ENCODE data around the gene FAF1. TPM values are rescaled to one million over a fixed set of nuclear protein-coding genes. Genes with fewer than 3 reads are reported as not detected.

Gene FAF1
- total RNA-seq, 1 donor from 2014 or later = 59.7 TPM

- Mint-ChIP-seq H3K27me3 (ENCODE audit: low read depth) (peaks cover 78% of the 10 kb centered on the region), H3K27ac (peak within 1 kb of the TSS; percentile 65), H3K36me3 (ENCODE audit: low read depth) (no peaks in the 10 kb centered on the region), H3K4me3 (ENCODE audit: low read depth) (peak within 1 kb of the TSS; percentile 68), H3K4me1 (ENCODE audit: low read depth) (peaks cover 26% of the 10 kb centered on the region), H3K9me3 (no peaks in the 10 kb centered on the region)
- intact Hi-C loops (cut with micrococcal nuclease) = loop anchor here (5.0 kb wide), 1 partner anchor 184 kb away; no protein-coding TSS in a partner anchor
- no peak for DNase-seq (ENCODE audit: low spot score)
Measured at GRCh38 chr1:50422946-50423669, 537.0 kb downstream of the FAF1 start, which contains the start of gene DMRTA2. TSS of gene DMRTA2 (minus strand) at chr1:50423443. CDS start at chr1:50421536, 1,907 bp downstream.

- H3K4me1 Mint-ChIP-seq (ENCODE audit: low read depth) = peaks cover 26% of the 10 kb centered on the region
- H3K27ac Mint-ChIP-seq = no peak overlapping the region
- peaks cover 78% of the 10 kb centered on the region for H3K27me3 Mint-ChIP-seq (ENCODE audit: low read depth)
- no peak overlapping the region for H3K4me3 Mint-ChIP-seq (ENCODE audit: low read depth)
- no peak for DNase-seq (ENCODE audit: low spot score)
- intact Hi-C loops (cut with micrococcal nuclease) = loop anchor here (5.0 kb wide), 1 partner anchor 185 kb away; no protein-coding TSS in a partner anchor
- H3K36me3 Mint-ChIP-seq (ENCODE audit: low read depth) = no peaks in the 10 kb centered on the region
- H3K9me3 Mint-ChIP-seq = no peaks in the 10 kb centered on the region
Measured at GRCh38 chr1:50422675-50422945, 537.5 kb downstream of the FAF1 start.

GRCh38 chr1:50421768-50422674 lies 538.0 kb downstream of the FAF1 start:
- DNase-seq (ENCODE audit: low spot score) = no peak
- Mint-ChIP-seq H3K36me3 (ENCODE audit: low read depth) (no peaks in the 10 kb centered on the region), H3K27me3 (ENCODE audit: low read depth) (peaks cover 76% of the 10 kb centered on the region), H3K27ac (peak overlapping the region; percentile 65), H3K4me1 (ENCODE audit: low read depth) (peaks cover 23% of the 10 kb centered on the region), H3K4me3 (ENCODE audit: low read depth) (no peak overlapping the region), H3K9me3 (no peaks in the 10 kb centered on the region)
- intact Hi-C loops (cut with micrococcal nuclease) = loop anchor here (5.0 kb wide), 1 partner anchor 185 kb away; no protein-coding TSS in a partner anchor

GRCh38 chr1:50421366-50421748 lies 538.7 kb downstream of the FAF1 start:
- no peak for DNase-seq (ENCODE audit: low spot score)
- H3K9me3 Mint-ChIP-seq = no peaks in the 10 kb centered on the region
- no peak overlapping the region for H3K4me3 Mint-ChIP-seq (ENCODE audit: low read depth)
- intact Hi-C loops (cut with micrococcal nuclease) = loop anchor here (5.0 kb wide), 1 partner anchor 186 kb away; no protein-coding TSS in a partner anchor
- H3K27me3 Mint-ChIP-seq (ENCODE audit: low read depth) = peaks cover 79% of the 10 kb centered on the region
- H3K27ac Mint-ChIP-seq = no peak overlapping the region
- H3K36me3 Mint-ChIP-seq (ENCODE audit: low read depth) = no peaks in the 10 kb centered on the region
- H3K4me1 Mint-ChIP-seq (ENCODE audit: low read depth) = peaks cover 23% of the 10 kb centered on the region

GRCh38 chr1:50420689-50421365 lies 539.2 kb downstream of the FAF1 start:
- no peaks in the 10 kb centered on the region for H3K36me3 Mint-ChIP-seq (ENCODE audit: low read depth)
- peak overlapping the region; percentile 60 for H3K27ac Mint-ChIP-seq
- peaks cover 79% of the 10 kb centered on the region for H3K27me3 Mint-ChIP-seq (ENCODE audit: low read depth)
- no peak for DNase-seq (ENCODE audit: low spot score)
- intact Hi-C loops (cut with micrococcal nuclease) = loop anchor here (5.0 kb wide), 1 partner anchor 186 kb away; no protein-coding TSS in a partner anchor
- peaks cover 23% of the 10 kb centered on the region for H3K4me1 Mint-ChIP-seq (ENCODE audit: low read depth)
- no peaks in the 10 kb centered on the region for H3K9me3 Mint-ChIP-seq
- H3K4me3 Mint-ChIP-seq (ENCODE audit: low read depth) = no peak overlapping the region

GRCh38 chr1:50419907-50420677 lies 540.0 kb downstream of the FAF1 start:
- H3K9me3 Mint-ChIP-seq = no peaks in the 10 kb centered on the region
- DNase-seq (ENCODE audit: low spot score) = no peak
- intact Hi-C loops (cut with micrococcal nuclease) = loop anchor here (5.0 kb wide), 2 partner anchors 53 to 187 kb away; no protein-coding TSS in a partner anchor
- H3K27ac Mint-ChIP-seq = peak overlapping the region; percentile 60
- H3K36me3 Mint-ChIP-seq (ENCODE audit: low read depth) = no peaks in the 10 kb centered on the region
- H3K27me3 Mint-ChIP-seq (ENCODE audit: low read depth) = peaks cover 77% of the 10 kb centered on the region
- H3K4me1 Mint-ChIP-seq (ENCODE audit: low read depth) = peaks cover 23% of the 10 kb centered on the region
- no peak overlapping the region for H3K4me3 Mint-ChIP-seq (ENCODE audit: low read depth)

- H3K4me3 Mint-ChIP-seq (ENCODE audit: low read depth) = no peak overlapping the region
- peaks cover 77% of the 10 kb centered on the region for H3K27me3 Mint-ChIP-seq (ENCODE audit: low read depth)
- H3K4me1 Mint-ChIP-seq (ENCODE audit: low read depth) = peaks cover 18% of the 10 kb centered on the region
- intact Hi-C loops (cut with micrococcal nuclease) = loop anchor here (5.0 kb wide), 1 partner anchor 52 kb away; no protein-coding TSS in a partner anchor
- no peaks in the 10 kb centered on the region for H3K9me3 Mint-ChIP-seq
- no peaks in the 10 kb centered on the region for H3K36me3 Mint-ChIP-seq (ENCODE audit: low read depth)
- no peak overlapping the region for H3K27ac Mint-ChIP-seq
- no peak for DNase-seq (ENCODE audit: low spot score)
Measured at GRCh38 chr1:50419192-50419906, 540.7 kb downstream of the FAF1 start.

- no peaks in the 10 kb centered on the region for H3K36me3 Mint-ChIP-seq (ENCODE audit: low read depth)
- DNase-seq (ENCODE audit: low spot score) = no peak
- no peak overlapping the region for H3K4me3 Mint-ChIP-seq (ENCODE audit: low read depth)
- H3K4me1 Mint-ChIP-seq (ENCODE audit: low read depth) = peaks cover 15% of the 10 kb centered on the region
- intact Hi-C loops (cut with micrococcal nuclease) = loop anchor here (5.0 kb wide), 1 partner anchor 51 kb away; no protein-coding TSS in a partner anchor
- no peak overlapping the region for H3K27ac Mint-ChIP-seq
- peaks cover 77% of the 10 kb centered on the region for H3K27me3 Mint-ChIP-seq (ENCODE audit: low read depth)
- H3K9me3 Mint-ChIP-seq = no peaks in the 10 kb centered on the region
Measured at GRCh38 chr1:50418600-50419109, 541.4 kb downstream of the FAF1 start.

GRCh38 chr1:50417946-50418599 lies 542.0 kb downstream of the FAF1 start:
- H3K36me3 Mint-ChIP-seq (ENCODE audit: low read depth) = no peaks in the 10 kb centered on the region
- DNase-seq (ENCODE audit: low spot score) = no peak
- H3K27me3 Mint-ChIP-seq (ENCODE audit: low read depth) = peaks cover 76% of the 10 kb centered on the region
- H3K9me3 Mint-ChIP-seq = no peaks in the 10 kb centered on the region
- intact Hi-C loops (cut with micrococcal nuclease) = loop anchor here (1.0 to 5.0 kb wide), 2 partner anchors 9 to 51 kb away; no protein-coding TSS in a partner anchor
- peaks cover 13% of the 10 kb centered on the region for H3K4me1 Mint-ChIP-seq (ENCODE audit: low read depth)
- H3K27ac Mint-ChIP-seq = no peak overlapping the region
- no peak overlapping the region for H3K4me3 Mint-ChIP-seq (ENCODE audit: low read depth)

- Mint-ChIP-seq H3K4me3 (ENCODE audit: low read depth) (no peak overlapping the region), H3K36me3 (ENCODE audit: low read depth) (no peaks in the 10 kb centered on the region), H3K27me3 (ENCODE audit: low read depth) (peaks cover 74% of the 10 kb centered on the region), H3K4me1 (ENCODE audit: low read depth) (peaks cover 13% of the 10 kb centered on the region), H3K9me3 (no peaks in the 10 kb centered on the region), H3K27ac (no peak overlapping the region)
- intact Hi-C loops (cut with micrococcal nuclease) = loop anchor here (1.0 to 5.0 kb wide), 2 partner anchors 10 to 50 kb away; no protein-coding TSS in a partner anchor
- DNase-seq (ENCODE audit: low spot score) = no peak
Measured at GRCh38 chr1:50417507-50417906, 542.6 kb downstream of the FAF1 start.
